GM12892 (cell line): Measurements from ENCODE around the gene SUGCT.

Experiments used
- POLR2A ChIP-seq: IDR thresholded peaks from 2 replicates; pipeline ENCODE4 v1.6.1; 2011; ENCODE audit warnings: low read depth, low read length, control low read depth
- POLR2AphosphoS5 ChIP-seq: IDR thresholded peaks from 2 replicates; pipeline ENCODE4 v1.6.1; 2011; ENCODE audit warnings: low read depth, low read length, control low read depth

GRCh38 chr7:40204581-40204980 lies 69.8 kb downstream of the SUGCT start:
- TF ChIP-seq POLR2AphosphoS5: no peak
- no peak for TF ChIP-seq POLR2A
